ENCODE data around the gene KDM5B. TPM values are rescaled to one million over a fixed set of nuclear protein-coding genes. Genes with fewer than 3 reads are reported as not detected.
"Not testable (repeated sequence)": the region's sequence is repeated elsewhere in the genome, so short reads cannot be mapped to it uniquely, and the experiment has no call there.

Gene KDM5B
- total RNA-seq, 1 donor from 2014 or later, result 126 TPM

DNA sequence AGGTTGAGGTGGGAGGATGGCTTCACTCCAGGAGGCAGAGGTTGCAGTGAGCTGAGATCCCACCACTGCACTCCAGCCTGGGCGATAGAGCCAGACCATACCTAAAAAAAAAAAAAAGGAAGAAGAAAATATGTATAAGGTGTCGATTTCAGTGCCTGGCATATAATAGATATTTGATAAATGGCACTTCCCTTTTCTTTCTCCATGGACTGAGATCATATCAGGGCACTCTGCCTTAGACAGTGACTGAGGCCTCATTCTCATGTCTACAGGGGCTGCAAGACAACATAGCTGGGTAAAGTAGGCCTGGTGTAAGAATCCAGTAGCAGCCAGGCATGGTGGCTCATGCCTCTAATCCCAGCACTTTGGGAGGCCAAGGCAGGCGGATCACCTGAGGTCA lies 23.7 kb upstream of the KDM5B start:
- Mint-ChIP-seq H3K36me3 (ENCODE audit: low read depth) (no peaks in the 10 kb centered on the region), H3K4me3 (ENCODE audit: unreplicated experiment) (no peak overlapping the region), H3K27me3 (ENCODE audit: low read depth) (peaks cover 12% of the 10 kb centered on the region), H3K27ac (ENCODE audit: unreplicated experiment) (no peak overlapping the region), H3K4me1 (ENCODE audit: low read depth) (no peaks in the 10 kb centered on the region), H3K9me3 (ENCODE audit: low read depth) (no peaks in the 10 kb centered on the region)
- TF ChIP-seq, protein P1, sequence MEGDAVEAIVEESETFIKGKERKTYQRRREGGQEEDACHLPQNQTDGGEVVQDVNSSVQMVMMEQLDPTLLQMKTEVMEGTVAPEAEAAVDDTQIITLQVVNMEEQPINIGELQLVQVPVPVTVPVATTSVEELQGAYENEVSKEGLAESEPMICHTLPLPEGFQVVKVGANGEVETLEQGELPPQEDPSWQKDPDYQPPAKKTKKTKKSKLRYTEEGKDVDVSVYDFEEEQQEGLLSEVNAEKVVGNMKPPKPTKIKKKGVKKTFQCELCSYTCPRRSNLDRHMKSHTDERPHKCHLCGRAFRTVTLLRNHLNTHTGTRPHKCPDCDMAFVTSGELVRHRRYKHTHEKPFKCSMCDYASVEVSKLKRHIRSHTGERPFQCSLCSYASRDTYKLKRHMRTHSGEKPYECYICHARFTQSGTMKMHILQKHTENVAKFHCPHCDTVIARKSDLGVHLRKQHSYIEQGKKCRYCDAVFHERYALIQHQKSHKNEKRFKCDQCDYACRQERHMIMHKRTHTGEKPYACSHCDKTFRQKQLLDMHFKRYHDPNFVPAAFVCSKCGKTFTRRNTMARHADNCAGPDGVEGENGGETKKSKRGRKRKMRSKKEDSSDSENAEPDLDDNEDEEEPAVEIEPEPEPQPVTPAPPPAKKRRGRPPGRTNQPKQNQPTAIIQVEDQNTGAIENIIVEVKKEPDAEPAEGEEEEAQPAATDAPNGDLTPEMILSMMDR (IDR thresholded peaks at IDR 0.05), result no peak
- no peak for DNase-seq (ENCODE audit: low spot score)

GRCh38 chr1:202829223-202829622 lies 21.0 kb upstream of the KDM5B start:
- H3K4me1 Mint-ChIP-seq (ENCODE audit: low read depth); H3K4me3 Mint-ChIP-seq (ENCODE audit: unreplicated experiment); H3K9me3 Mint-ChIP-seq (ENCODE audit: low read depth); H3K36me3 Mint-ChIP-seq (ENCODE audit: low read depth); DNase-seq (ENCODE audit: low spot score); H3K27ac Mint-ChIP-seq (ENCODE audit: unreplicated experiment): not testable (repeated sequence)
- H3K27me3 Mint-ChIP-seq (ENCODE audit: low read depth), result peaks cover 13% of the 10 kb centered on the region

GRCh38 chr1:202825748-202826147 lies 17.5 kb upstream of the KDM5B start:
- no peaks in the 10 kb centered on the region for H3K36me3 Mint-ChIP-seq (ENCODE audit: low read depth)
- no peak for DNase-seq (ENCODE audit: low spot score)
- no peak overlapping the region for H3K4me3 Mint-ChIP-seq (ENCODE audit: unreplicated experiment)
- peaks cover 15% of the 10 kb centered on the region for H3K27me3 Mint-ChIP-seq (ENCODE audit: low read depth)
- H3K4me1 Mint-ChIP-seq (ENCODE audit: low read depth), result peaks cover 11% of the 10 kb centered on the region
- TF ChIP-seq, protein P1 (IDR thresholded peaks at IDR 0.05), result no peak
- H3K27ac Mint-ChIP-seq (ENCODE audit: unreplicated experiment), result no peak overlapping the region
- H3K9me3 Mint-ChIP-seq (ENCODE audit: low read depth), result no peaks in the 10 kb centered on the region

DNA sequence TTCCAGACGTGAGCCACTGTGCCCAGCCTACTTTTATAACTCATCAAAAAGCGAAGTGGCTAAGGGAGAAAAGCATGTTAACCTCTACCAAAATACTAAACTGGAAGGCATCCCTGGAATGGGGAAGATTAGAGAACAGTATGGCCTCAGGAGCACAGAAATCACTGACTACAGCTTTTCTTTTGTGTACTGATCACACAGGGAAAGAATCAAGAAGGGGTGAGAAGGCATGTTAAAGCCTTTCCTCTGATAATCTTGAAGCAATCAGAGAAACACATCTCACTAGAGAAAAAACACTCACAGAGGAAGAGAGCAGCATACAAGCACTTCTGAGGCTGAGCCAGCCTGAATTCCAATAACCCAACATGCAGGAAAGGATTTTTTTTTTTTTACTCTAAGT lies 13.2 kb upstream of the KDM5B start:
- no peak for DNase-seq (ENCODE audit: low spot score)
- Mint-ChIP-seq H3K27ac (ENCODE audit: unreplicated experiment) (peak overlapping the region; percentile 87), H3K27me3 (ENCODE audit: low read depth) (peaks cover 11% of the 10 kb centered on the region), H3K4me3 (ENCODE audit: unreplicated experiment) (no peak overlapping the region), H3K4me1 (ENCODE audit: low read depth) (peaks cover 11% of the 10 kb centered on the region), H3K36me3 (ENCODE audit: low read depth) (no peaks in the 10 kb centered on the region), H3K9me3 (ENCODE audit: low read depth) (no peaks in the 10 kb centered on the region)
- TF ChIP-seq, protein P1 (IDR thresholded peaks at IDR 0.05), result no peak

GRCh38 chr1:202818819-202819218 lies 10.6 kb upstream of the KDM5B start:
- TF ChIP-seq, protein P1 (IDR thresholded peaks at IDR 0.05), result no peak
- H3K27me3 Mint-ChIP-seq (ENCODE audit: low read depth), result peaks cover 4% of the 10 kb centered on the region
- H3K4me3 Mint-ChIP-seq (ENCODE audit: unreplicated experiment), result no peak overlapping the region
- no peak overlapping the region for H3K27ac Mint-ChIP-seq (ENCODE audit: unreplicated experiment)
- H3K4me1 Mint-ChIP-seq (ENCODE audit: low read depth), result peaks cover 11% of the 10 kb centered on the region
- no peak for DNase-seq (ENCODE audit: low spot score)
- H3K9me3 Mint-ChIP-seq (ENCODE audit: low read depth), result no peaks in the 10 kb centered on the region
- no peaks in the 10 kb centered on the region for H3K36me3 Mint-ChIP-seq (ENCODE audit: low read depth)

GRCh38 chr1:202815120-202815519 lies 6.9 kb upstream of the KDM5B start:
- Mint-ChIP-seq H3K27ac (ENCODE audit: unreplicated experiment) (no peak overlapping the region), H3K4me1 (ENCODE audit: low read depth) (peaks cover 17% of the 10 kb centered on the region), H3K27me3 (ENCODE audit: low read depth) (peaks cover 1% of the 10 kb centered on the region), H3K36me3 (ENCODE audit: low read depth) (no peaks in the 10 kb centered on the region), H3K4me3 (ENCODE audit: unreplicated experiment) (no peak overlapping the region), H3K9me3 (ENCODE audit: low read depth) (no peaks in the 10 kb centered on the region)
- TF ChIP-seq, protein P1 (IDR thresholded peaks at IDR 0.05), result no peak
- DNase-seq (ENCODE audit: low spot score), result no peak

Measured in chondrocyte (in vitro differentiated cells).